Measurements from ENCODE around the gene IGFBP1.

GRCh38 chr7:45865594-45866410 lies 22.5 kb upstream of the IGFBP1 start:
- no peak for TF ChIP-seq EZH2 (IDR thresholded peaks at IDR 0.05; ENCODE audit: insufficient read depth, poor library complexity, severe bottlenecking)
- no peak for TF ChIP-seq EZH2phosphoT487 (IDR thresholded peaks at IDR 0.05; ENCODE audit: insufficient read depth, low read depth)

Data from GM23248 (cell line).